Gastrocnemius medialis (tissue), 4 donors: ENCODE results near the gene XCL1. TPM values are rescaled to one million over a fixed set of nuclear protein-coding genes. Genes with fewer than 3 reads are reported as not detected.

Experiments
- ATAC-seq, 2 donors: fragments of 150-250 bp; one replicate each; pipeline ENCODE4 v1.9.1; 2016
- DNase-seq, 2 donors: peaks; one replicate each; pipeline ENCODE4 v3.0.0-alpha.2; 2019
- H3K27ac ChIP-seq, 4 donors: fragments of 200-600 bp; sonication (generic); 1 replicate in 1 of 4; 2 replicates in 3 of 4; pipeline ENCODE4 v1.5.1; 2016 to 2018; ENCODE audit warnings: mild to moderate bottlenecking in 2 of 4, moderate library complexity in 1 of 4
- H3K27me3 ChIP-seq, 3 donors: fragments of 200-600 bp; sonication (generic) in 2 of 3; 1 replicate in 1 of 3; 2 replicates in 2 of 3; pipeline versions ENCODE4 v1.5.1 to v1.6.0; 2016 to 2019; ENCODE audit warnings: mild to moderate bottlenecking in 1 of 3, moderate library complexity in 1 of 3
- H3K36me3 ChIP-seq, 2 donors: fragments of 200-600 bp; sonication (generic) in 1 of 2; one replicate each; pipeline ENCODE4 v1.5.1; 2017 to 2018
- H3K4me1 ChIP-seq, 2 donors: fragments of 200-600 bp; sonication (generic) in 1 of 2; one replicate each; pipeline ENCODE4 v1.5.1; 2016 to 2017; ENCODE audit warnings: mild to moderate bottlenecking in 2 of 2
- H3K4me3 ChIP-seq, 4 donors: fragments of 200-600 bp; sonication (generic) in 3 of 4; 1 replicate in 1 of 4; 2 replicates in 3 of 4; pipeline ENCODE4 v1.5.1; 2016 to 2019; ENCODE audit warnings: mild to moderate bottlenecking in 2 of 4
- H3K9me3 ChIP-seq, 3 donors: fragments of 200-600 bp; sonication (generic) in 2 of 3; 1 replicate in 1 of 3; 2 replicates in 2 of 3; pipeline ENCODE4 v1.5.1; 2016 to 2019
- POLR2A ChIP-seq, 2 donors: fragments of 450-650 bp; IDR thresholded peaks; one replicate each; pipeline ENCODE4 v1.6.1; 2017; ENCODE audit warnings: antibody characterized with exemption in 2 of 2, mild to moderate bottlenecking in 2 of 2, moderate library complexity in 2 of 2
- in situ Hi-C, 4 donors: fragments of 200-750 bp; cut with MboI; loops; one replicate each; pipeline versions ENCODE4 v1.15.0 to v1.8.0; 2017; ENCODE audit warnings: low sequenced_read_pairs in 4 of 4
- intact Hi-C: fragments of 100-400 bp; cut with DNase I; formaldehyde crosslinking; loops from one replicate; pipeline ENCODE4 v1.15.1; 2023; ENCODE audit warnings: low total_unique reads
- total RNA-seq, 4 donors: library from RNA; depleted of rRNA; stranded (reverse); fragments of >200 nt; gene quantifications; one replicate each; pipeline versions ENCODE4 v1.1.0 to v1.2.3, GENCODE V29; 2016
- TF ChIP-seq, protein P1 (sequence below), 5 experiments: fragments of 450-650 bp in 3 of 5; fragments of 200-600 bp in 2 of 5; sonication (generic) in 2 of 5; IDR thresholded peaks in 4 of 5; conservative IDR thresholded peaks in 1 of 5; 1 replicate in 4 of 5; 2 replicates in 1 of 5; pipeline ENCODE4 v1.5.1; 2016 to 2019; ENCODE audit warnings: antibody characterized with exemption in 5 of 5, mild to moderate bottlenecking in 3 of 5, moderate library complexity in 3 of 5

The XCL1 gene
- total RNA-seq, 4 donors from 2014 or later = not detected

DNA sequence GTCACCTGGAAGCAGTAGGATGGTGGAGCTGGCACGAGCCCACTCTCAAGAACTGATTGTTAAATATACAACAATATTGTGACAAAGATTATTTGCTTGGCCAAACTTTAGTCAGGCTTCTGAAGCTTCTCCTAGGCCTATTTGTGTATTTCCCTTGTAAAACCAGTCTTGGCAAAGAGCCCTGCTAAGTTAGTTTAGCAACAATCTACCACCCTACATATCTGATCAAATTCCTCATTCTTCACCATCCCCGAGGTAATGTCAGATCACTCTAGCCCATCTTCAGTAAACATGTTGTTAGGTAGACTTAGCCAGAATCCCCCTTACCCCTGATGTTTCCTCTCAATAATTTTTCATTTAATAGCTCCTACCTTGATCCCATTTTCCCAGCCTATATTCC lies 39.6 kb downstream of the XCL1 start:
- intact Hi-C loops (loop anchor here (10.0 kb wide), 1 partner anchor 681 kb away; the partner anchor contains the start of genes DCAF6 and MPC2), in situ Hi-C loops (loop anchor here in 1 of 4 donors (25.0 kb wide), 1 partner anchor 871 kb away; the partner anchor contains the start of gene SLC19A2)
- ATAC-seq (no peak), DNase-seq (no peak)
- H3K36me3 ChIP-seq = no peaks in the 10 kb centered on the region
- peak overlapping the region; percentile 96 to 100 (median 96) for H3K27ac ChIP-seq
- no peaks in the 10 kb centered on the region for H3K9me3 ChIP-seq
- no peak overlapping the region for H3K4me3 ChIP-seq
- no peaks in the 10 kb centered on the region for H3K27me3 ChIP-seq
- TF ChIP-seq, protein P1, sequence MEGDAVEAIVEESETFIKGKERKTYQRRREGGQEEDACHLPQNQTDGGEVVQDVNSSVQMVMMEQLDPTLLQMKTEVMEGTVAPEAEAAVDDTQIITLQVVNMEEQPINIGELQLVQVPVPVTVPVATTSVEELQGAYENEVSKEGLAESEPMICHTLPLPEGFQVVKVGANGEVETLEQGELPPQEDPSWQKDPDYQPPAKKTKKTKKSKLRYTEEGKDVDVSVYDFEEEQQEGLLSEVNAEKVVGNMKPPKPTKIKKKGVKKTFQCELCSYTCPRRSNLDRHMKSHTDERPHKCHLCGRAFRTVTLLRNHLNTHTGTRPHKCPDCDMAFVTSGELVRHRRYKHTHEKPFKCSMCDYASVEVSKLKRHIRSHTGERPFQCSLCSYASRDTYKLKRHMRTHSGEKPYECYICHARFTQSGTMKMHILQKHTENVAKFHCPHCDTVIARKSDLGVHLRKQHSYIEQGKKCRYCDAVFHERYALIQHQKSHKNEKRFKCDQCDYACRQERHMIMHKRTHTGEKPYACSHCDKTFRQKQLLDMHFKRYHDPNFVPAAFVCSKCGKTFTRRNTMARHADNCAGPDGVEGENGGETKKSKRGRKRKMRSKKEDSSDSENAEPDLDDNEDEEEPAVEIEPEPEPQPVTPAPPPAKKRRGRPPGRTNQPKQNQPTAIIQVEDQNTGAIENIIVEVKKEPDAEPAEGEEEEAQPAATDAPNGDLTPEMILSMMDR (IDR thresholded peaks at IDR 0.05 in 4 of 5, conservative IDR thresholded peaks at IDR 0.05 in 1 of 5) = no peak
- TF ChIP-seq POLR2A (IDR thresholded peaks at IDR 0.05) = no peak
- H3K4me1 ChIP-seq = peaks cover 40 to 50% of the 10 kb centered on the region in 2 donors

DNA sequence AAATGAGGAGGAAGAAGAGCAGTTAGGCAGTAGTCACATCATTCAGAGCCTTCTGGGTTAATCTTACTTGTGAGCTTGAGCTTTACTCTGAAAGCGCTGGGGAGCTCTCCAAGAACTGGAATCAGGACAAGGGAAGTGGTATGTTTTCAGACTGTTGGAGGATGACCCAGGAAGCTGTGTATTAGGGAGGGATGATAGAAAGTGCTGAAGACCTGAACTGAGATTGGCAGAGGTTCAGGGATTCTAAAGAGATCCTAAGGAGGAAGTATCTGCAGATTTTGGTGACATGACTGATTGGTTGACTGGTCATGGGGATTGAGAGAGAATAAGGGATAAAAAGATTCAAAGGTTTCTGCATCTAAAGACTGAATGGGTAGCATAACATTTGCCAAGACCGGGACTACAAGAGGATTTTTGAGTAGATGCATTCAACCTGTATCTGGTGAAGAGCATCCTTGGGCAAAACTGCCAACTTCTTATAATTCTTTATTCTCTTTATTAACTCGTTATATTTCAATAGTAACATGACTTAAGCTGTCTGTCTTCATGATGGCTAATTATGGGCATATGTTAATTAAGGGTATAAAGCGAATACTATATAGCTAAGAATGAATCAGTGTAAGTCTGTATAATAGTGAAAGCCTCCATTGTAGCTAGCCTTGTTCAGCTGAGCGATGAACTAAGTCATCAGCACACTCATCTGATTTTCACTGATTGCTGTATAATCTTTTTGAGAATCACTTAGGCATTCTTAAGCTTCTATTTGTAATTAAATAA lies 41.8 kb downstream of the XCL1 start:
- H3K36me3 ChIP-seq = no peaks in the 10 kb centered on the region
- H3K4me1 ChIP-seq = peaks cover 40 to 48% of the 10 kb centered on the region in 2 donors
- no peak overlapping the region for H3K4me3 ChIP-seq
- DNase-seq (no peak), ATAC-seq (no peak)
- H3K27me3 ChIP-seq = no peaks in the 10 kb centered on the region
- TF ChIP-seq POLR2A (IDR thresholded peaks at IDR 0.05) = no peak
- TF ChIP-seq, protein P1 (IDR thresholded peaks at IDR 0.05 in 4 of 5, conservative IDR thresholded peaks at IDR 0.05 in 1 of 5) = no peak
- in situ Hi-C loops (loop anchor here in 1 of 4 donors (25.0 kb wide), 1 partner anchor 869 kb away; the partner anchor contains the start of gene SLC19A2), intact Hi-C loops (loop anchor here (10.0 kb wide), 1 partner anchor 683 kb away; the partner anchor contains the start of genes DCAF6 and MPC2)
- no peaks in the 10 kb centered on the region for H3K9me3 ChIP-seq
- peak overlapping the region; percentile 46 to 100 (median 70) for H3K27ac ChIP-seq

DNA sequence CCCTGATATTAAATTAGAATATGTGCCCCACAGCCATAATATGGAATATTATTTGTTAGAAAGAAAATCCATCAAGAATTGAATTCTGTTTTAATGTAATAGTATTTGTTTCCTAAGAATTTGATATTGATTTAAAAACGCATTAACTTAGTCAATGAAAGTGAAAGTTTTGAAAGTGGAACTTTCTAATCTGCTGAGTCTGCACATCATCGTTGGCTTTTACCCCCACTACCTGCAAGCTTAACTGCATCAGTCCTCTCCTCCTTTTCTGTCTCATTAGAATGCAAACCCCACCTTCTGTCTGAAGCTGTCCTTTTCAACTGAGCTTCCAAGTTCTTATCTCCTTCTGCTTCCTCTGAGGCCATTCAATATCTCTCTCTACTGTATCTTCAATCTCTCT lies 42.5 kb downstream of the XCL1 start:
- no peaks in the 10 kb centered on the region for H3K27me3 ChIP-seq
- ATAC-seq (no peak), DNase-seq (no peak)
- in situ Hi-C loops = loop anchor here in 1 of 4 donors (25.0 kb wide), 1 partner anchor 868 kb away; the partner anchor contains the start of gene SLC19A2
- peak overlapping the region; percentile 85 to 100 (median 90) for H3K27ac ChIP-seq
- peaks cover 38 to 42% of the 10 kb centered on the region in 2 donors for H3K4me1 ChIP-seq
- no peaks in the 10 kb centered on the region for H3K9me3 ChIP-seq
- H3K4me3 ChIP-seq = no peak overlapping the region
- intact Hi-C loops = loop anchor here (10.0 kb wide), 1 partner anchor 684 kb away; the partner anchor contains the start of genes DCAF6 and MPC2
- no peak for TF ChIP-seq POLR2A (IDR thresholded peaks at IDR 0.05)
- TF ChIP-seq, protein P1 (IDR thresholded peaks at IDR 0.05 in 4 of 5, conservative IDR thresholded peaks at IDR 0.05 in 1 of 5) = no peak
- H3K36me3 ChIP-seq = no peaks in the 10 kb centered on the region

DNA sequence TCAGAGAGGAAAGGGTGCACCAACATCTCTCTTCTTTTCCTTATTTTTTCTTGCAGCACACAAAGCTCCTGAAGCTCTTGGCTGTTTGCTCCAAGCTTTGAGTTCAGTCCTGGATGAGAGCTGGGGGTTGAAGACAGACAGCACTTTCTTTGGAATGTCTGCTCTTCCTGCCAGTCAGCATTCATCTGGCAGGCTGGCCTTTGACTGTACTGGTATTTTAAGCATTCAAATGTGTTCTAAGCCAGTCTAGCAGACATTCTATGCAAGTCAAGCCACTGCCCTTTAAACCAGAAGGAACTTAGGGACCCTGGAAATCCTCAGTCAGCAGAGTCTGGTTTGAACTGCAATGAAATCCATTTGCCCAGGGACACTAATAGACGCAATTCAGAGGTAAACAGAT lies 45.0 kb downstream of the XCL1 start:
- Histone ChIP-seq H3K27me3 (no peaks in the 10 kb centered on the region), H3K9me3 (no peaks in the 10 kb centered on the region), H3K27ac (peak overlapping the region; percentile 85 to 100 (median 90)), H3K36me3 (no peaks in the 10 kb centered on the region), H3K4me1 (peaks cover 29 to 37% of the 10 kb centered on the region in 2 donors), H3K4me3 (peak overlapping the region in 2 of 4 donors; percentile 2 to 24)
- peak in 1 of 2 donors; percentile 46 for ATAC-seq
- intact Hi-C loops = no loop called here
- TF ChIP-seq, protein P1 (IDR thresholded peaks at IDR 0.05 in 4 of 5, conservative IDR thresholded peaks at IDR 0.05 in 1 of 5) = no peak
- peak in 1 of 2 donors; percentile 43 for TF ChIP-seq POLR2A (IDR thresholded peaks at IDR 0.05)
- in situ Hi-C loops = loop anchor here in 2 of 4 donors (10.0 to 25.0 kb wide), 2 partner anchors 493 to 866 kb away; partner anchors contain the start of gene SLC19A2 (in 1 of the 2)
- DNase-seq = peak in 1 of 2 donors; percentile 53
